OCI-LY7 (cell line): ENCODE measurements around the gene SNX20. TPM values are rescaled to one million over a fixed set of nuclear protein-coding genes. Genes with fewer than 3 reads are reported as not detected.

Experiments
- BruUV-seq: library from RNA; stranded (reverse); fragments of 400-500 nt; replicated peaks from 2 replicates; lab custom pipeline; 2021; lab: Mats Ljungman, UMichigan
- CTCF ChIA-PET: fragments of 300-600 bp; sonication (Branson Sonifier 250); formaldehyde crosslinking; loops from one replicate; lab custom pipeline; 2022; ENCODE audit warnings: antibody characterized with exemption; ENCODE audit not compliant: unreplicated experiment; lab: Charles Lee
- POLR2A ChIA-PET: fragments of 300-600 bp; sonication (Branson Sonifier 250); formaldehyde crosslinking; loops from one replicate; lab custom pipeline; 2022; ENCODE audit warnings: antibody characterized with exemption; lab: Charles Lee
- DNase-seq: peaks from one replicate; pipeline ENCODE4 v3.0.0-alpha.2; 2015; ENCODE audit warnings: low spot score
- H2AFZ ChIP-seq: fragments of 200-600 bp; sonication (generic), shearing (Covaris generic); 2 replicates; pipeline ENCODE4 v1.6.1; 2014; ENCODE audit warnings: mild to moderate bottlenecking, antibody characterized with exemption, low read length, moderate library complexity
- H3K27ac ChIP-seq: fragments of 200-600 bp; sonication (generic); 2 replicates; pipeline ENCODE4 v1.5.1; 2014; ENCODE audit warnings: mixed run types, low read depth, mild to moderate bottlenecking, moderate library complexity, low read length, inconsistent platforms; ENCODE audit not compliant: poor library complexity, severe bottlenecking
- H3K36me3 ChIP-seq: fragments of 200-600 bp; sonication (generic); 2 replicates; pipeline ENCODE4 v1.6.1; 2014; ENCODE audit warnings: mild to moderate bottlenecking, antibody characterized with exemption, low read length, moderate library complexity, mixed read lengths; ENCODE audit not compliant: insufficient read depth
- H3K4me1 ChIP-seq: fragments of 200-600 bp; sonication (generic); 2 replicates; pipeline ENCODE4 v1.5.1; 2014; ENCODE audit warnings: mild to moderate bottlenecking, low read length; ENCODE audit not compliant: insufficient read depth, poor library complexity, severe bottlenecking
- H3K4me2 ChIP-seq: fragments of 200-600 bp; sonication (generic); 2 replicates; pipeline ENCODE4 v1.6.1; 2014; ENCODE audit warnings: mild to moderate bottlenecking, low read length
- H3K4me3 ChIP-seq: fragments of 200-600 bp; sonication (generic); 2 replicates; pipeline ENCODE4 v1.5.1; 2014; ENCODE audit warnings: mild to moderate bottlenecking, low read depth, low read length; ENCODE audit not compliant: poor library complexity, severe bottlenecking
- H3K79me2 ChIP-seq: fragments of 200-600 bp; sonication (generic); 2 replicates; pipeline ENCODE4 v1.6.1; 2016; ENCODE audit warnings: low read depth, mild to moderate bottlenecking, low read length, moderate library complexity, mixed read lengths; ENCODE audit not compliant: insufficient read depth
- H3K9me2 ChIP-seq: fragments of 200-600 bp; sonication (generic); 2 replicates; pipeline ENCODE4 v1.6.1; 2016; ENCODE audit warnings: mild to moderate bottlenecking, low read length, mixed read lengths; ENCODE audit not compliant: insufficient read depth
- H3K9me3 ChIP-seq: fragments of 200-600 bp; sonication (generic); 2 replicates; pipeline ENCODE4 v1.6.1; 2014; ENCODE audit warnings: mild to moderate bottlenecking, mixed run types, low read length, mixed read lengths
- H4K20me1 ChIP-seq: fragments of 200-600 bp; sonication (generic); 2 replicates; pipeline ENCODE4 v1.6.1; 2014; ENCODE audit warnings: mild to moderate bottlenecking, antibody characterized with exemption, low read length, moderate library complexity, mixed read lengths; ENCODE audit not compliant: insufficient read depth
- EZH2phosphoT487 ChIP-seq: fragments of 200-600 bp; sonication (generic); IDR thresholded peaks from 2 replicates; pipeline ENCODE4 v1.6.1; 2018; ENCODE audit warnings: low read depth, borderline replicate concordance, mild to moderate bottlenecking, mixed run types, antibody characterized with exemption, low read length, moderate library complexity, mixed read lengths
- intact Hi-C: fragments of 100-400 bp; cut with micrococcal nuclease; formaldehyde crosslinking; loops from one replicate; pipeline ENCODE4 v1.10.0; 2022; ENCODE audit not compliant: unreplicated experiment
- total RNA-seq, 2 experiments: library from RNA; depleted of rRNA in 1 of 2; stranded (reverse); fragments of >200 nt in 1 of 2; shearing (Covaris generic) in 1 of 2; gene quantifications; 2 replicates each; pipeline ENCODE4 v1.2.3, GENCODE V29; 2014 to 2022
- TF ChIP-seq, protein P1 (sequence below): fragments of 200-600 bp; sonication (generic); conservative IDR thresholded peaks from 2 replicates; pipeline ENCODE4 v1.5.1; 2014; ENCODE audit warnings: mild to moderate bottlenecking, antibody characterized with exemption, low read length, moderate library complexity, mixed read lengths

Gene SNX20
- total RNA-seq, 2 experiments from 2014 or later, result 1.3 to 5.8 TPM

- H3K36me3 ChIP-seq, result no peaks in the 10 kb centered on the region
- H3K9me2 ChIP-seq, result no peaks in the 10 kb centered on the region
- H3K27ac ChIP-seq, result no peak overlapping the region
- H3K9me3 ChIP-seq, result peaks cover 14% of the 10 kb centered on the region; the same call in 1 of the 2 replicates
- H3K79me2 ChIP-seq, result no peaks in the 10 kb centered on the region
- no peak overlapping the region for H3K4me3 ChIP-seq
- ChIA-PET CTCF (no interaction called here), POLR2A (interaction anchor here (0.6 to 0.7 kb wide), 2 partner anchors 9 to 1773 kb away, joined by 3 to 10 read pairs; no protein-coding TSS in a partner anchor)
- no peak for DNase-seq
- no peak overlapping the region for H3K4me2 ChIP-seq
- no peaks in the 10 kb centered on the region for H4K20me1 ChIP-seq
- intact Hi-C loops, result no loop called here
- H3K4me1 ChIP-seq, result no peaks in the 10 kb centered on the region
- no TSS peak for BruUV-seq
- H2AFZ ChIP-seq, result no peak overlapping the region
- TF ChIP-seq, protein P1, sequence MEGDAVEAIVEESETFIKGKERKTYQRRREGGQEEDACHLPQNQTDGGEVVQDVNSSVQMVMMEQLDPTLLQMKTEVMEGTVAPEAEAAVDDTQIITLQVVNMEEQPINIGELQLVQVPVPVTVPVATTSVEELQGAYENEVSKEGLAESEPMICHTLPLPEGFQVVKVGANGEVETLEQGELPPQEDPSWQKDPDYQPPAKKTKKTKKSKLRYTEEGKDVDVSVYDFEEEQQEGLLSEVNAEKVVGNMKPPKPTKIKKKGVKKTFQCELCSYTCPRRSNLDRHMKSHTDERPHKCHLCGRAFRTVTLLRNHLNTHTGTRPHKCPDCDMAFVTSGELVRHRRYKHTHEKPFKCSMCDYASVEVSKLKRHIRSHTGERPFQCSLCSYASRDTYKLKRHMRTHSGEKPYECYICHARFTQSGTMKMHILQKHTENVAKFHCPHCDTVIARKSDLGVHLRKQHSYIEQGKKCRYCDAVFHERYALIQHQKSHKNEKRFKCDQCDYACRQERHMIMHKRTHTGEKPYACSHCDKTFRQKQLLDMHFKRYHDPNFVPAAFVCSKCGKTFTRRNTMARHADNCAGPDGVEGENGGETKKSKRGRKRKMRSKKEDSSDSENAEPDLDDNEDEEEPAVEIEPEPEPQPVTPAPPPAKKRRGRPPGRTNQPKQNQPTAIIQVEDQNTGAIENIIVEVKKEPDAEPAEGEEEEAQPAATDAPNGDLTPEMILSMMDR, result no peak
- no peak for TF ChIP-seq EZH2phosphoT487
These were observed 21.6 kb upstream of the SNX20 start for GRCh38 chr16:50702725-50703124.

- no peak for TF ChIP-seq EZH2phosphoT487
- TF ChIP-seq, protein P1, result no peak
- Histone ChIP-seq H3K27ac (no peak overlapping the region), H3K79me2 (no peaks in the 10 kb centered on the region), H3K36me3 (no peaks in the 10 kb centered on the region), H3K4me2 (no peak overlapping the region), H2AFZ (no peak overlapping the region), H3K4me1 (no peaks in the 10 kb centered on the region), H3K9me2 (no peaks in the 10 kb centered on the region), H4K20me1 (no peaks in the 10 kb centered on the region), H3K9me3 (peaks cover 6% of the 10 kb centered on the region; the same call in 1 of the 2 replicates), H3K4me3 (no peak overlapping the region)
- ChIA-PET POLR2A (no interaction called here), CTCF (no interaction called here)
- no peak for DNase-seq
- no TSS peak for BruUV-seq
- intact Hi-C loops, result no loop called here
These were observed 18.4 kb upstream of the SNX20 start for GRCh38 chr16:50699326-50700159.
